ENCODE results near the gene KPNA6. TPM values are rescaled to one million over a fixed set of nuclear protein-coding genes. Genes with fewer than 3 reads are reported as not detected.

KPNA6 gene
- total and polyA plus RNA-seq, 9 of the 15 experiments (the other 6 are each of a cell fraction or from before 2014, with no cell fraction given): 20.1 to 54.6 (median 32.2) TPM

DNA sequence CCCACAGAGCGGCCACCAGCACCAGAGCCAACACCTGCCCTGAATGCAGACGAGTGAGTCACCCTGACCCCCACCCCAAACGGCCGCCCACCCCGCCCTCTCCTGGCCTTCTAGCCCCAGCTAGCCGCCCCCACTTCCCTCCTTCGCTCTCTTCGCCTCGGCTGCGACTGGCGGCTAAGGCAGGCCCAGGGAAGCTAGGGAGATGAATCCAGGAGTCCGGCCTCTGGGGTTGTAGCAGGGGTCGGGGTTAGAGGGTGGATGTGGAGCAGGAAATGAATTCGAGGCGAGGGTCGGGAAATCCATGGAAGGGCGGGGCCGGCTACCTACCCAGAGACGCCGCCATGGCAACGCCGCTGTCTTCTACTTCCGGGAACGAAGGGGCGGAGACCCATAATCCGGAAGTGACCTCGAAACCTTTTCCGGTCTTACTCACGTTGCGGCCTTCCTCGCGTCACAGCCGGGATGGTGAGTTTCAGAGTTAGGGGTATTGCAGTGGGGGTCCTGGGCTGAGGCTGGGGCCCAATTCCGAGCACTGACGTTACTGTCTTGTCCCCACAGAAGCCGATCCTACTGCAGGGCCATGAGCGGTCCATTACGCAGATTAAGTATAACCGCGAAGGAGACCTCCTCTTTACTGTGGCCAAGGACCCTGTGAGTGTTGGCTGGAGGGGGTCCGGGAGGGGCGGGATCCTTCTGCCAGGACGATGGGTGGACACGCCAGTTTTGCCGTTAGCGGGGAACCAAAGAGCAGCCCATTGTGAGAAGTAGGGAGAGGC is 114.3 kb downstream of the KPNA6 start, which contains the start of the genes EIF3I and TMEM234 (continued):
- TF ChIP-seq, protein P1, sequence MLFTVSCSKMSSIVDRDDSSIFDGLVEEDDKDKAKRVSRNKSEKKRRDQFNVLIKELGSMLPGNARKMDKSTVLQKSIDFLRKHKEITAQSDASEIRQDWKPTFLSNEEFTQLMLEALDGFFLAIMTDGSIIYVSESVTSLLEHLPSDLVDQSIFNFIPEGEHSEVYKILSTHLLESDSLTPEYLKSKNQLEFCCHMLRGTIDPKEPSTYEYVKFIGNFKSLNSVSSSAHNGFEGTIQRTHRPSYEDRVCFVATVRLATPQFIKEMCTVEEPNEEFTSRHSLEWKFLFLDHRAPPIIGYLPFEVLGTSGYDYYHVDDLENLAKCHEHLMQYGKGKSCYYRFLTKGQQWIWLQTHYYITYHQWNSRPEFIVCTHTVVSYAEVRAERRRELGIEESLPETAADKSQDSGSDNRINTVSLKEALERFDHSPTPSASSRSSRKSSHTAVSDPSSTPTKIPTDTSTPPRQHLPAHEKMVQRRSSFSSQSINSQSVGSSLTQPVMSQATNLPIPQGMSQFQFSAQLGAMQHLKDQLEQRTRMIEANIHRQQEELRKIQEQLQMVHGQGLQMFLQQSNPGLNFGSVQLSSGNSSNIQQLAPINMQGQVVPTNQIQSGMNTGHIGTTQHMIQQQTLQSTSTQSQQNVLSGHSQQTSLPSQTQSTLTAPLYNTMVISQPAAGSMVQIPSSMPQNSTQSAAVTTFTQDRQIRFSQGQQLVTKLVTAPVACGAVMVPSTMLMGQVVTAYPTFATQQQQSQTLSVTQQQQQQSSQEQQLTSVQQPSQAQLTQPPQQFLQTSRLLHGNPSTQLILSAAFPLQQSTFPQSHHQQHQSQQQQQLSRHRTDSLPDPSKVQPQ (CRISPR knock-in tag; IDR thresholded peaks at IDR 0.05; ENCODE audit: borderline replicate concordance): no peak
- TF ChIP-seq SIRT6 (IDR thresholded peaks at IDR 0.05; ENCODE audit: low read depth, low read length) (no peak), ZC3H11A (IDR thresholded peaks at IDR 0.05; ENCODE audit: low read depth, low read length) (no peak), ZNF561 (CRISPR knock-in tag; conservative IDR thresholded peaks at IDR 0.05) (no peak), TBP (optimal IDR thresholded peaks at IDR 0.05; ENCODE audit: low read depth, low read length) (peak; percentile 65), ZNF444 (CRISPR knock-in tag; IDR thresholded peaks at IDR 0.05) (no peak), SMARCB1 (IDR thresholded peaks at IDR 0.05; ENCODE audit: insufficient read length, low read depth) (no peak), ZSCAN29 (IDR thresholded peaks at IDR 0.05) (no peak), CAMTA2 (CRISPR knock-in tag; conservative IDR thresholded peaks at IDR 0.05) (no peak), RBM39 (optimal IDR thresholded peaks at IDR 0.05; ENCODE audit: low read depth, low read length) (no peak), CREBBP (IDR thresholded peaks at IDR 0.05; ENCODE audit: low read depth, low read length) (no peak), ZNF253 (CRISPR knock-in tag; conservative IDR thresholded peaks at IDR 0.05) (no peak), ATF7 (IDR thresholded peaks at IDR 0.05) (peak; percentile 87), RFX7 (CRISPR knock-in tag; IDR thresholded peaks at IDR 0.05) (no peak), EWSR1 (IDR thresholded peaks at IDR 0.05; ENCODE audit: borderline replicate concordance, low read depth, partially characterized antibody) (no peak), PCBP2 (IDR thresholded peaks at IDR 0.05; ENCODE audit: low read depth, low read length, poor library complexity, severe bottlenecking) (no peak), STAG1 (CRISPR knock-in tag; IDR thresholded peaks at IDR 0.05; ENCODE audit: borderline replicate concordance) (0 out of 2 replicates have a peak, but pooled peaks have one; percentile 23), TFAM (CRISPR knock-in tag; conservative IDR thresholded peaks at IDR 0.05) (no peak), ZNF232 (CRISPR knock-in tag; IDR thresholded peaks at IDR 0.05) (no peak)
- TF ChIP-seq, protein P2, sequence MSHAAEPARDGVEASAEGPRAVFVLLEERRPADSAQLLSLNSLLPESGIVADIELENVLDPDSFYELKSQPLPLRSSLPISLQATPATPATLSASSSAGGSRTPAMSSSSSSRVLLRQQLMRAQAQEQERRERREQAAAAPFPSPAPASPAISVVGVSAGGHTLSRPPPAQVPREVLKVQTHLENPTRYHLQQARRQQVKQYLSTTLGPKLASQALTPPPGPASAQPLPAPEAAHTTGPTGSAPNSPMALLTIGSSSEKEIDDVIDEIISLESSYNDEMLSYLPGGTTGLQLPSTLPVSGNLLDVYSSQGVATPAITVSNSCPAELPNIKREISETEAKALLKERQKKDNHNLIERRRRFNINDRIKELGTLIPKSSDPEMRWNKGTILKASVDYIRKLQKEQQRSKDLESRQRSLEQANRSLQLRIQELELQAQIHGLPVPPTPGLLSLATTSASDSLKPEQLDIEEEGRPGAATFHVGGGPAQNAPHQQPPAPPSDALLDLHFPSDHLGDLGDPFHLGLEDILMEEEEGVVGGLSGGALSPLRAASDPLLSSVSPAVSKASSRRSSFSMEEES (CRISPR knock-in tag; IDR thresholded peaks at IDR 0.05): no peak
- TF ChIP-seq, protein P3, sequence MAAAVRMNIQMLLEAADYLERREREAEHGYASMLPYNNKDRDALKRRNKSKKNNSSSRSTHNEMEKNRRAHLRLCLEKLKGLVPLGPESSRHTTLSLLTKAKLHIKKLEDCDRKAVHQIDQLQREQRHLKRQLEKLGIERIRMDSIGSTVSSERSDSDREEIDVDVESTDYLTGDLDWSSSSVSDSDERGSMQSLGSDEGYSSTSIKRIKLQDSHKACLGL (CRISPR knock-in tag; IDR thresholded peaks at IDR 0.05; ENCODE audit: borderline replicate concordance, poor library complexity, severe bottlenecking): peak; percentile 14
- TF ChIP-seq, protein P4, sequence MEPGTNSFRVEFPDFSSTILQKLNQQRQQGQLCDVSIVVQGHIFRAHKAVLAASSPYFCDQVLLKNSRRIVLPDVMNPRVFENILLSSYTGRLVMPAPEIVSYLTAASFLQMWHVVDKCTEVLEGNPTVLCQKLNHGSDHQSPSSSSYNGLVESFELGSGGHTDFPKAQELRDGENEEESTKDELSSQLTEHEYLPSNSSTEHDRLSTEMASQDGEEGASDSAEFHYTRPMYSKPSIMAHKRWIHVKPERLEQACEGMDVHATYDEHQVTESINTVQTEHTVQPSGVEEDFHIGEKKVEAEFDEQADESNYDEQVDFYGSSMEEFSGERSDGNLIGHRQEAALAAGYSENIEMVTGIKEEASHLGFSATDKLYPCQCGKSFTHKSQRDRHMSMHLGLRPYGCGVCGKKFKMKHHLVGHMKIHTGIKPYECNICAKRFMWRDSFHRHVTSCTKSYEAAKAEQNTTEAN (CRISPR knock-in tag; IDR thresholded peaks at IDR 0.05): peak; percentile 70; the same call in 1 of the 2 replicates
